HepG2 (cell line): Measurements from ENCODE around the gene GFER. TPM values are rescaled to one million over a fixed set of nuclear protein-coding genes. Genes with fewer than 3 reads are reported as not detected.

Source experiments
- ATAC-seq: fragments of 200-7000 bp; cut with Tn5 transposase; 3 replicates; pipeline ENCODE4 v1.9.1; 2020; ENCODE audit warnings: mild to moderate bottlenecking, moderate library complexity
- BruUV-seq: library from RNA; stranded (reverse); fragments of 400-500 nt; replicated peaks from 2 replicates; lab custom pipeline; 2021; lab: Mats Ljungman, UMichigan
- CTCF ChIA-PET: fragments of 300-600 bp; formaldehyde crosslinking; extraction: SDS; loops from one replicate; lab custom pipeline; 2021; ENCODE audit warnings: low total read pairs, inconsistent platforms, low intra/inter-chr PET ratio; lab: Yijun Ruan, JAX
- POLR2A ChIA-PET: fragments of 350-600 bp; sonication (Branson Sonifier 250); formaldehyde crosslinking; loops from one replicate; lab custom pipeline; 2020; ENCODE audit warnings: antibody characterized with exemption, inconsistent platforms; lab: Yijun Ruan, JAX
- DNase-seq: peaks from one replicate; pipeline ENCODE4 v3.0.0-alpha.2; 2015; ENCODE audit warnings: low spot score
- FAIRE-seq: peaks from 3 replicates; lab custom pipeline; 2011; peaks lifted over from hg19 to GRCh38; lab: Jason Lieb, UNC
- H2AFZ ChIP-seq: one replicate; pipeline ENCODE4 v1.6.1; 2011; ENCODE audit warnings: low read length, inconsistent platforms
- H3K27ac ChIP-seq: fragments of 300-600 bp; 3 replicates; pipeline ENCODE4 v1.8.0; 2011; ENCODE audit warnings: mixed run types, mild to moderate bottlenecking, mixed read lengths, low read length, inconsistent platforms; ENCODE audit not compliant: insufficient read depth; ENCODE audit errors: extremely low read length
- H3K27me3 ChIP-seq, 2 experiments: fragments of 200-600 bp in 1 of 2; 2 replicates in 1 of 2; 3 replicates in 1 of 2; pipeline versions ENCODE4 v1.6.0 to v1.8.0; 2011; ENCODE audit warnings: low read length in 2 of 2, mild to moderate bottlenecking in 2 of 2, moderate library complexity in 2 of 2, inconsistent platforms in 1 of 2; ENCODE audit not compliant: insufficient read depth in 2 of 2, control insufficient read depth in 1 of 2
- H3K36me3 ChIP-seq, 2 experiments: fragments of 200-600 bp in 1 of 2; replicated peaks in 1 of 2; 2 replicates in 1 of 2; 3 replicates in 1 of 2; pipeline versions ENCODE4 v1.5.1 to v1.8.0; 2011; ENCODE audit warnings: low read length in 2 of 2, inconsistent platforms in 1 of 2; ENCODE audit not compliant: insufficient read depth in 2 of 2, control insufficient read depth in 1 of 2
- H3K4me1 ChIP-seq: 2 replicates; pipeline ENCODE4 v1.5.1; 2012; ENCODE audit warnings: low read length, inconsistent platforms; ENCODE audit not compliant: insufficient read depth
- H3K4me2 ChIP-seq: 2 replicates; pipeline ENCODE4 v1.6.0; 2011; ENCODE audit warnings: low read depth, low read length, inconsistent platforms
- H3K4me3 ChIP-seq, 3 experiments: fragments of 200-600 bp in 1 of 3; sonication (generic), shearing (Covaris generic) in 1 of 3; replicated peaks in 1 of 3; 2 replicates each; pipeline ENCODE4 v1.5.1; 2011 to 2016; ENCODE audit warnings: low read length in 3 of 3, inconsistent platforms in 2 of 3, low read depth in 2 of 3, mild to moderate bottlenecking in 2 of 3, control low read depth in 1 of 3, mixed read lengths in 1 of 3; ENCODE audit not compliant: insufficient read depth in 1 of 3
- H3K79me2 ChIP-seq: one replicate; pipeline ENCODE4 v1.6.1; 2011; ENCODE audit warnings: low read length, inconsistent platforms; ENCODE audit not compliant: insufficient read depth
- H3K9ac ChIP-seq: 2 replicates; pipeline ENCODE4 v1.6.0; 2011; ENCODE audit warnings: mild to moderate bottlenecking, low read depth, low read length, inconsistent platforms; ENCODE audit not compliant: insufficient read depth
- H3K9me3 ChIP-seq: 2 replicates; pipeline ENCODE4 v1.5.1; 2012; ENCODE audit warnings: mild to moderate bottlenecking, low read length
- H4K20me1 ChIP-seq: 2 replicates; pipeline ENCODE4 v1.6.0; 2011; ENCODE audit warnings: inconsistent platforms, mild to moderate bottlenecking, low read length, moderate library complexity; ENCODE audit not compliant: insufficient read depth
- BATF2 ChIP-seq: sonication (generic); formaldehyde crosslinking; IDR thresholded peaks from 2 replicates; pipeline ENCODE4 v1.8.0; 2022; ENCODE audit warnings: mild to moderate bottlenecking, missing genetic modification reagents, moderate library complexity
- ESRRA ChIP-seq: sonication (generic); formaldehyde crosslinking; IDR thresholded peaks from 2 replicates; pipeline ENCODE4 v1.5.1; 2020; ENCODE audit warnings: mild to moderate bottlenecking, low read depth, missing genetic modification reagents
- ETV5 ChIP-seq: IDR thresholded peaks from 2 replicates; pipeline ENCODE4 v1.6.1; 2018; ENCODE audit warnings: missing biosample characterization, missing genetic modification reagents, inconsistent platforms, borderline replicate concordance
- FOXA1 ChIP-seq, 2 experiments: fragments of 450-650 bp in 1 of 2; sonication (generic) in 1 of 2; formaldehyde crosslinking in 1 of 2; IDR thresholded peaks; 2 replicates each; pipeline versions ENCODE4 v1.4.0 to v1.6.1; 2016 to 2020; ENCODE audit warnings: missing genetic modification reagents in 1 of 2
- MLX ChIP-seq: IDR thresholded peaks from 2 replicates; pipeline ENCODE4 v1.6.1; 2016
- NCOR1 ChIP-seq: fragments of 200-600 bp; sonication (generic); IDR thresholded peaks from 2 replicates; pipeline ENCODE4 v1.7.0; 2017; ENCODE audit warnings: antibody characterized with exemption, low read length, borderline replicate concordance
- SOX13 ChIP-seq, 3 experiments: fragments of 450-650 bp in 1 of 3; sonication (generic) in 1 of 3; formaldehyde crosslinking in 1 of 3; IDR thresholded peaks in 2 of 3; conservative IDR thresholded peaks in 1 of 3; 2 replicates each; pipeline versions ENCODE4 v1.5.0 to v1.6.1; 2016 to 2020; ENCODE audit warnings: antibody characterized with exemption in 1 of 3, mild to moderate bottlenecking in 1 of 3, missing compliant biosample characterization in 1 of 3, missing genetic modification reagents in 1 of 3, moderate library complexity in 1 of 3
- SP2 ChIP-seq: sonication (generic); formaldehyde crosslinking; IDR thresholded peaks from 2 replicates; pipeline ENCODE4 v1.5.1; 2020; ENCODE audit warnings: mild to moderate bottlenecking, missing genetic modification reagents
- TERF1 ChIP-seq: sonication (generic); formaldehyde crosslinking; IDR thresholded peaks from 2 replicates; pipeline ENCODE4 v1.8.0; 2022; ENCODE audit warnings: mild to moderate bottlenecking, missing genetic modification reagents, moderate library complexity
- U2AF1 ChIP-seq: fragments of 200-400 bp; formaldehyde crosslinking; optimal IDR thresholded peaks from 2 replicates; pipeline ENCODE3; 2017; ENCODE audit warnings: mild to moderate bottlenecking, low read depth, low read length
- XRCC5 ChIP-seq: fragments of 200-400 bp; formaldehyde crosslinking; optimal IDR thresholded peaks from 2 replicates; pipeline ENCODE3; 2017; ENCODE audit warnings: mild to moderate bottlenecking, low read length
- ZFP41 ChIP-seq: sonication (generic); formaldehyde crosslinking; IDR thresholded peaks from 2 replicates; pipeline ENCODE4 v1.4.0; 2020; ENCODE audit warnings: mild to moderate bottlenecking, missing genetic modification reagents, borderline replicate concordance
- ZNF24 ChIP-seq: fragments of 450-650 bp; IDR thresholded peaks from 2 replicates; pipeline ENCODE4 v1.6.1; 2017; ENCODE audit warnings: antibody characterized with exemption, mild to moderate bottlenecking
- ZNF260 ChIP-seq: sonication (generic); formaldehyde crosslinking; IDR thresholded peaks from 2 replicates; pipeline ENCODE4 v1.4.0; 2020; ENCODE audit warnings: missing genetic modification reagents, low read depth, mild to moderate bottlenecking, borderline replicate concordance
- ZNF431 ChIP-seq: sonication (generic); formaldehyde crosslinking; IDR thresholded peaks from 2 replicates; pipeline ENCODE4 v1.9.0; 2022; ENCODE audit warnings: missing genetic modification reagents, low read depth, mild to moderate bottlenecking, borderline replicate concordance
- ZNF550 ChIP-seq: sonication (generic); formaldehyde crosslinking; IDR thresholded peaks from 2 replicates; pipeline ENCODE4 v1.4.0; 2020; ENCODE audit warnings: mild to moderate bottlenecking, missing genetic modification reagents, borderline replicate concordance
- ZNF556 ChIP-seq: sonication (generic); formaldehyde crosslinking; IDR thresholded peaks from 2 replicates; pipeline ENCODE4 v1.4.0; 2020; ENCODE audit warnings: mild to moderate bottlenecking, missing genetic modification reagents, borderline replicate concordance
- WGBS: methylation state at CpG from one replicate; pipeline ENCODE4 v1.1.6; 2017; ENCODE audit warnings: low lambda C conversion rate; 5-methylcytosine and 5-hydroxymethylcytosine counted together
- in situ Hi-C: cut with HindIII; loops from 2 replicates; pipeline ENCODE4 v1.10.0; 2017; ENCODE audit warnings: low pct_unique_long_range_greater_than_20kb; ENCODE audit not compliant: extremely low pct_ligation_motif_present
- intact Hi-C: fragments of 100-400 bp; cut with micrococcal nuclease; formaldehyde crosslinking; loops from one replicate; pipeline ENCODE4 v1.10.0; 2022; ENCODE audit not compliant: unreplicated experiment
- polyA plus RNA-seq, 8 experiments: library from polyadenylated mRNA; depleted of rRNA in 3 of 8; stranded (reverse) in 7 of 8; unstranded in 1 of 8; fragments of >200 nt; fragmentation: Illumina TruSeq in 4 of 8; extraction: Trizol in 4 of 8; gene quantifications; 2 replicates each; pipeline versions ENCODE4 v1.2.1 to v1.2.3, GENCODE V29; 2011 to 2016; ENCODE audit warnings: low read depth in 4 of 8, missing spikeins in 1 of 8, mixed read lengths in 1 of 8; ENCODE audit not compliant: insufficient read depth in 1 of 8
- total RNA-seq, 5 experiments: library from RNA; depleted of rRNA; stranded (reverse); fragments of >200 nt; fragmentation: Illumina TruSeq; extraction: Trizol; gene quantifications; 2 replicates each; pipeline ENCODE4 v1.2.3, GENCODE V29; 2016; ENCODE audit warnings: low read depth in 1 of 5

The GFER gene
- total and polyA plus RNA-seq, 2 of the 13 experiments (the other 11 are each of a cell fraction or from before 2014, with no cell fraction given): 28.6 to 71.7 TPM

- peak; percentile 89 for ATAC-seq
- Histone ChIP-seq H3K27me3 (no peaks in the 10 kb centered on the region), H3K36me3 (no peaks in the 10 kb centered on the region; a peak in 1 of 5 replicates), H3K9me3 (no peaks in the 10 kb centered on the region), H4K20me1 (peaks cover 13% of the 10 kb centered on the region; the same call in 1 of the 2 replicates), H3K4me1 (peaks cover 68% of the 10 kb centered on the region), H3K79me2 (peaks cover 48% of the 10 kb centered on the region), H3K4me2 (peak within 1 kb of the TSS; percentile 99), H3K27ac (peak within 1 kb of the TSS; percentile 79), H2AFZ (no peak within 1 kb of the TSS), H3K4me3 (peak within 1 kb of the TSS; percentile 76 to 82 (median 81)), H3K9ac (peak within 1 kb of the TSS; percentile 93)
- intact Hi-C loops: no loop called here
- FAIRE-seq: peak; percentile 62
- in situ Hi-C loops: no loop called here
- ChIA-PET POLR2A (no interaction called here), CTCF (no interaction called here)
- TSS peak; percentile 98 for BruUV-seq
- WGBS: under 1% methylated on average over 12 of the region's 52 CpGs
- DNase-seq: peak; percentile 73
- no peak for TF ChIP-seq XRCC5
- TF ChIP-seq ZNF24: no peak
- peak; percentile 51; the same call in 1 of the 2 replicates for TF ChIP-seq BATF2 (CRISPR knock-in tag)
- peak; percentile 23; the same call in 1 of the 2 replicates for TF ChIP-seq ETV5
- no peak for TF ChIP-seq SOX13 (IDR thresholded peaks at IDR 0.05)
- no peak for TF ChIP-seq SOX13 (CRISPR knock-in tag; conservative IDR thresholded peaks at IDR 0.05 in 1 of 2, IDR thresholded peaks at IDR 0.05 in 1 of 2)
- TF ChIP-seq ZNF550 (CRISPR knock-in tag): peak; percentile 53; the same call in 1 of the 2 replicates
- peak; percentile 21; the same call in 1 of the 2 replicates for TF ChIP-seq ZNF556
- TF ChIP-seq TERF1 (CRISPR knock-in tag): no peak
- TF ChIP-seq ZFP41 (CRISPR knock-in tag): no peak
- no peak; the same call in none of the 2 replicates for TF ChIP-seq ESRRA (CRISPR knock-in tag)
- no peak for TF ChIP-seq ZNF431
- peak; percentile 89 for TF ChIP-seq U2AF1
- no peak for TF ChIP-seq FOXA1 (IDR thresholded peaks at IDR 0.05)
- TF ChIP-seq FOXA1 (CRISPR knock-in tag; IDR thresholded peaks at IDR 0.05): no peak
- no peak for TF ChIP-seq ZNF260
- TF ChIP-seq MLX (CRISPR knock-in tag): peak; percentile 6; the same call in 1 of the 2 replicates
- TF ChIP-seq NCOR1: no peak
- peak; percentile 80 for TF ChIP-seq SP2 (CRISPR knock-in tag)
These were observed 26.0 kb downstream of the GFER start, which contains the start of gene ZNF598 for GRCh38 chr16:2009791-2010510. TSS of gene ZNF598 (minus strand) at chr16:2009821.
